Lung microvascular endothelial cell (primary cell): Measurements from ENCODE around the gene SERINC5. TPM values are rescaled to one million over a fixed set of nuclear protein-coding genes. Genes with fewer than 3 reads are reported as not detected.
"Not testable (repeated sequence)": the region's sequence is repeated elsewhere in the genome, so short reads cannot be mapped to it uniquely, and the experiment has no call there.

Experiments
- DNase-seq, 2 donors: peaks; one replicate each; pipeline versions ENCODE4 v3.0.0 to v3.0.0-alpha.2; 2010; ENCODE audit warnings: low read depth in 2 of 2
- total RNA-seq: library from RNA; depleted of rRNA; stranded (reverse); fragments of >200 nt; gene quantifications from 2 replicates; pipeline ENCODE4 v1.2.1, GENCODE V29; 2014

The SERINC5 gene
- total RNA-seq, 1 donor from 2014 or later, result 20.4 TPM

DNA sequence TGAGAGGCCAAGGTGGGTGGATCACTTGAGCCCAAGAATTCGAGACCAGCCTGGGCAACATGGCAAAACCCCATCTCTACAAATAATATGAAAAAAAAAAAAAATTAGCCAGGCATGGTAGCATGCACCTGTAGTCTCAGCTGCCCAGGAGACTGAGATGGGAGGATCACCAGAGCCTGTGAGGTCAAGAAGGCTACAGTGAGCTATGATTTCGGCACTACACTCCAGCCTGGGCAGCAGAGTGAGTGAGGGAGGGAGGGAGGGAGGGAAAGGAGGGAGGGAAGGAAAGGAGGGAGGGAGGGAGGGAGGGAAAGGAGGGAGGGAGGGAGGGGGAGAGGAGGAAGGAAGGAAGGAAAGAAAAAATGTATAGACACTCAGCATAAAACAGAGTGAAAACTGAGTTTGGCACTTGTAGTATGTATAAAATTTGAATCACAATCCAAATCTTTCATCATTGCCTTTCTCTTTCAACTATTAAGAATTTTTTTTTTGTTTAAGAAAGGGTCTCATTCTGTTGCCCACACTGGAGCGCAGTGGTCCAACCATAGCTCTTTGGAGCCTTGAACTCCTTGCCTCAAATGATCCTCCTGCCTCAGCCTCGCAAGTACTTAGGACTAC is 27.8 kb downstream of the SERINC5 start:
- DNase-seq, result no peak

GRCh38 chr5:80225934-80226326 is 29.9 kb downstream of the SERINC5 start:
- DNase-seq, result no peak

DNA sequence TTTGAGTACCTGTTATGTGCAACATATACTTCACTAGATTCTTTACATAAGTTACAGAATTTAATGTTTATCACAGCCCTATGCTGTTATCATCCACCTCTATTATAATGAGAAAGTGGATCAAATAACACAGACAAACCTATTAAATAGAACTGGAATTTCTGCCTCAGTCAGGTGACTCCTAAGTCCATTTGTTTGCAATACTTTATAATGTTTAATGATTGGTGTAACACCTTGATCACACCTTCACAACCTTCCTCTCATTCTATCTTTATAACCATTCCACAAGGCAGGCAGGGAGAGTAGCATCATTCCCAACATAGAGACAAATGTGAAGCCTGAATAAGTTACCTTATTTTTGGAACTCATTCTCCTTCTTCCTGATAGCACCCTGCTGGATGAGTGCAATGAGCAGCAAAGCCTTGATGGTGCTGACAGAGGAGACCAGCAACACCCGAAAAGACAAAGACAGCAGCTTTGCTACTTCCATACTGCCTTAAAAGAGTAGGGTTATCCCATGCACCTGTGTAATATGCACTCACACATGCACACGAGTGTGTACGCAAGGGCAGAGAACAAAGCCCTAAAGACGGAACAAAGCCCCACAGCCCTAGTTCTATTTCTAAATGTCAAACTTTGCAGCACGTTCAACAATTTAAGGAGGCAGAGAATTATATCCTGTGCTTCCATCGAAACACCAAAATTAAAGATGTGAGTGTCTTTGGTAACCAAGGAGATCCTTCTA is 30.5 kb downstream of the SERINC5 start:
- DNase-seq, result no peak

DNA sequence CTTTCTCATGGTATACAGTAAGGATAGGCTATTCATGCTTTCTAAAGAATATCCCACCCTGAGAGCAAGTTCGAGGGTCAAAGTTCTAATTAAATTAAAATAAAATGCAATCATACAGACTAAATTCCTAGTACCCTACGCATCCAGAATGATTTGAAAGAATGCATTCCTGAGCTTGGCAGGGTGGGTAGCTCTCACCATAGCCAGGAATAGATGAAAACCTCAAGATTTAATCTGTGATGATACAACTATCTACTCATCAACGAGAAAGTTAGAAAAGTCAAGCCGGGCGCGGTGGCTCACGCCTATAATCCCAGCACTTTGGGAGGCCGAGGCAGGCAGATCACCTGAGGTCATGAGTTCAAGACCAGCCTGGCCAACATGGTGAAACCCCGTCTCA is 32.3 kb downstream of the SERINC5 start:
- no peak for DNase-seq

DNA sequence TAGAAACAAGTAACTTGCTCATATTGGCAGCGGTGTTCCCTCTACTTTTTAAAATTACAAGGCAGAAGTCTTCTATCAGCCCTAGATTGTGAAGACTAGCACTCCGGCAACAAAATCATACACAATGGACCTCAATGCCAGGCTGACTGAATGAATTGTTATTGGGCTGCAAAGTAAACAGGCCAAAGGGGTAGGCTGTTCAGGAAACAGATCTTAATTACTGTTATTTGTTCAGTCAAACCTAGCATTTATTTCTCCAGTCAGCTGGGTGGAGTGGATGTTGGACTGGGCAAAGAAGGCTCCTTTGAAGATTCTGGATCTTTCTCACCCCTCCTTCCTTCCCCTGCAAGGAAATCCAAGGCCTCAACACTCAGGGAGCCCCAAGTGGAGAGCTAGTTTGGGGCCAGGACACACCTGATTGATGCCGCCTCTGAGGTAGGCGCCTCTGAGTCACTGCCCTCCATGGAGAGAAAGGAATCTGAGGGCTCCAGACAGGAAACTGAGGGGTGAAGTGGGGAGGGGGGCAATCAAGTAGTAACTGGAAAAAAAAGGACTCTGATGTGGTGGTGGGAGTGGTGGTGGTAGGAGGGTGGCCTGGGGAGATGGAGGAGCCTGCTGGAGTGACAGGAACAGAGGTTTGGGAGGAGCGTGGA is 35.5 kb downstream of the SERINC5 start:
- DNase-seq, result no peak

DNA sequence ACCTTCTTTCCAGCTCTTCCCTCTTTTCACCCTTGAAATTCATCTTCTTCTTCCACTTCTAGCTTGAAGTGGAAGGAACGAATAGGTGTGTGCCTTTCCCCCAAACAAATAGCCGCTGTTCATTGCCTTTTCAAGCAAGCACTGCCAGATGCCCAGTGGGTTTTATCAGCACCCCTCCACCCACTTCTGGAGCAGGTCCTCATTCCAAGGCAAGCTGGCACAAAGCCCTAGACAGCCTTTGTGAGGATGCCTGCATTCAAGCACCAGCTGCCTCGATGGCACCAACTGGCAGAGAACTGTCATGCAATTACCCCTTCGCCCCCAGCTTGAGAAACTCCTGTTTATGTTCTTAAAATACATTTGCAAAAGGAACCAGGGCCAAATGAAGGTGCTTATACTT is 36.5 kb downstream of the SERINC5 start:
- no peak for DNase-seq

GRCh38 chr5:80217667-80218066 is 38.2 kb downstream of the SERINC5 start:
- DNase-seq, result no peak

- DNase-seq, result no peak
Observed at GRCh38 chr5:80216753-80217596, 38.9 kb downstream of the SERINC5 start.

GRCh38 chr5:80216096-80216495 is 39.8 kb downstream of the SERINC5 start:
- DNase-seq, result no peak

DNA sequence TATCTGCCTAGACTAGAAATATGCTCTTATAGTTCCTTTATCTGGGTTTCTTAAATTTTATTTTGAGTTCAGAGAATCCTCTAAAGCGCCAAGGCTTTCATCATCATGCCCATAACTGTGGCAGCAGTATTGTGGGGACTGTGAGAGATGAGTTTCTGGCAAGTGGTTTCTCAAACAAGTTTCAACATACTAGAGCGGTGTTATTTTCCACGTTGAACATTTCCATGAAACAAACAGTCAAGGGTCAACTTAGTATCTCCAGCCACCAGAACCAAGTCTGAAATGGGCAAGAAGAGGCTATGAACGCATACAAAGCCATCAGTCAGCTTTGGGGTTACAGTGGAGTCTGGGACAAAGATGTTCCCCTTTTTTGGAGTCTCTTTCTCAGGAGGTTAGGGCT is 40.3 kb downstream of the SERINC5 start:
- DNase-seq, result no peak

GRCh38 chr5:80213466-80213865 is 42.4 kb downstream of the SERINC5 start:
- DNase-seq, result peak in 1 of 2 donors; percentile 10

DNA sequence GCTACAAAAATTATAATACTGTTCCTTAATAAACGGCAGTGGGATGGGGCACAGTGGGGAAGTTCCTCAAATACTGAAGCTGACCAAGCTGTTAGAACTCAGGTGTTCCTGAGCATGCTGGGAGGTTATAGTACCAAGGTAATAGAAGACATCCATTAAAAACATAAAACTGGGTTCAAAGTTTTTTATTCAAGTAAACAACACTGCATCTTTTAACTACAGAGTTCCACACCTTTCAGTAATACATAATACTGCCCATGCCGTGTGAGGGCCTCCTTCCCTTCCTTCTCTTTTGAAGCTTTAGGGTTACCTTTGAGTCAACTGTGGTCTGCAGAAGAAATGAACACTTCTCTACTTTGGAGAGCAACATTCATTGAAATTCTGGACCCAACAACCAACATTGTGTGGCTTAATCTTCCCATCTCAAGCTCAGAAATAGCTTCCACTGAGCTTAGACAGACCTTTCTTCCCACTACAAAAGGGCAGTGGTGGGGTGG is 43.6 kb downstream of the SERINC5 start:
- no peak for DNase-seq

GRCh38 chr5:80211327-80211726 is 44.5 kb downstream of the SERINC5 start:
- DNase-seq, result no peak

DNA sequence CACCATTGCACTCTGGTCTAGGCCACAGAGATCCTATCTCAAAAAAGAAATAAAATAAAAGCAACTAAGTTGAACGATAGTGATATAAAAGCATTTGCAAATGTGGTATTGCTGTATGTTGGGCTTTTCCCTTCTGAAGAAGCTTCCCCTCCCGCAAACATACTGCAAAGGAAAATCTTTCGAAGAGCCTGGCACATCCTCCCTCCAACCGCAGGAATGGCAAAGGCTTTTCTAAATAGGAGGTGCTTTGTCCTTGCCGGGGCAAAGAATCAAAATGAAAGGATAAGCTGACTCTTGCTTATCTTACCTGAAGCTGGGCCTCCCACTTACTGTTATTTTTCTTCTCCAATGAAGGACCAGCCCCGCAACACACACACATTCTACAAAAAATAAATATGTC is 45.8 kb downstream of the SERINC5 start:
- no peak for DNase-seq

GRCh38 chr5:80208381-80208780 is 47.5 kb downstream of the SERINC5 start:
- no peak for DNase-seq

DNA sequence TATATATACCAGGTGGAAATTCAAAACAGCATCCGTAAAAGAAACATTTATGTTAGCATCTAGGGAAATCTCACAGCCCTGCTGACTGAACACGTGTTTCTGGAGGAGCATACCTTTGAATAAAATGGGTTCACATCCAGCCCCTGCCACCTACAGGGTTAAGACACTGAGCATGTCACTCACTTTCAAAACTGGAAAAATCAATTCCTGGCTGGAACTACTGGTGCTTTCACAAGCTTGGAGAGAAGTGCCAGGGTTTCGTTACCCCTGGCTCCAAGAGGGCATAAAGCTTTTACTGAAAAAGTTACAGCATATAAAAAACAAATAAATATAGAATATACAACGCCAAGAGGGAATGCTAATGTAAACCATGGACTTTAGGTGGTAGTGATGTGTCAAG is 48.0 kb downstream of the SERINC5 start:
- DNase-seq, result no peak

DNA sequence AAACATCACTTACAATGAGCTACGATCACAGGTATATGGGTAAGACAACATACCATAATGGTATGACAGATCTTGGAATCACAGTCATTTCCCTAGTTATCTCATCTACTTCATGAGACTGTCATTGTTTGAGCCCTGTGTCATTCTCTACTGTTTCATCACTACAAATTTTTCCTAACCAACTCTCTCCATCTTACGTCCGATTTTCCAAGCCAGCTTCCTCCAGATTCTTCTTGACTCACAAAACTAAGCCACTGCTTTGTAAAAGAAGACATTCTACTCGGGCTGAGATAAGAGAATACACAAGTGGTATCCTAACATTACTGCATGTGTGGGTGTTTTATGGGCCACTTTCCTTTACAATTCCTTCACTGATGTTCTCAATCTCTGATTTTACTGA is 49.6 kb downstream of the SERINC5 start:
- DNase-seq, result no peak

DNA sequence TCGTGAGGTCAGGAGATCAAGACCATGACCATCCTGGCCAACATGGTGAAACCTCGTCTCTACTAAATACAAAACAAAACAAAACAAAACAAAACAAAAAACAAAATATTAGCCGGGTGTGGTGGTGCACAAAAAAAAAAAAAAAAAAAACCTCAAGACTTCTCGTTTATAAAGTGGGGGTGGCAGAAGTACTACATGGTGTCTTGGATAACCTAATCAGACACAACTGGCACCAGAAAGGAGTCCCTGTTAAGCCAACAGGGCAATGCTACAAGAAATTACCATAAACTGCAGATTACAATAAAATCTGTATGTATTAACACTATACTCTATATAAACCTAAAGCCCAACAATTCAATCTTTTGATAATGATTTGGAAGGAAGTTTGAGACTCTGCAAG is 50.0 kb downstream of the SERINC5 start:
- DNase-seq, result no peak

GRCh38 chr5:80204808-80205614 is 50.8 kb downstream of the SERINC5 start:
- no peak for DNase-seq

GRCh38 chr5:80201763-80202162 is 54.1 kb downstream of the SERINC5 start:
- not testable (repeated sequence) for DNase-seq

- DNase-seq, result no peak
Observed at GRCh38 chr5:80198920-80199319, 56.9 kb downstream of the SERINC5 start.
